Measurements from ENCODE around the gene UPF3A.
"Not testable (repeated sequence)": the region's sequence is repeated elsewhere in the genome, so short reads cannot be mapped to it uniquely, and the experiment has no call there.

UPF3A gene

DNA sequence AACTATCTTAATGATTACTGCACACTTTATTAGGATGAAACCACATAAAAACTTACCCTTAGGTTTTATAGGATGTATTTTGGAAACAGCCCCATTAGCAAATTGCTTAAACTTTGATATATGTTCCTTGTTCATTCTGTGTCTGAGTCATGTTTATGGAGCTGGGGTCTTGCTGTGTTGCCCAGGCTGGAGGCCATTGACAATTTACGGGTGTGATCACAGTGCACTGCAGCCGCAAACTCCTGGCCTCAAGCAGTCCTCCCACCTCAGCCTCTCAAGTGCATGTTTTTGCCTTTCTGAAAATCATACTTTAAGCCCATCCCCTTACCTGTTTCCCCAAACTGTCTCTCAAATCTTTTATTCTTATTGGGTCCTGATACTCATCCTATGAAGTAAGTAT is 27.7 kb downstream of the UPF3A start:
- no peak for DNase-seq

DNA sequence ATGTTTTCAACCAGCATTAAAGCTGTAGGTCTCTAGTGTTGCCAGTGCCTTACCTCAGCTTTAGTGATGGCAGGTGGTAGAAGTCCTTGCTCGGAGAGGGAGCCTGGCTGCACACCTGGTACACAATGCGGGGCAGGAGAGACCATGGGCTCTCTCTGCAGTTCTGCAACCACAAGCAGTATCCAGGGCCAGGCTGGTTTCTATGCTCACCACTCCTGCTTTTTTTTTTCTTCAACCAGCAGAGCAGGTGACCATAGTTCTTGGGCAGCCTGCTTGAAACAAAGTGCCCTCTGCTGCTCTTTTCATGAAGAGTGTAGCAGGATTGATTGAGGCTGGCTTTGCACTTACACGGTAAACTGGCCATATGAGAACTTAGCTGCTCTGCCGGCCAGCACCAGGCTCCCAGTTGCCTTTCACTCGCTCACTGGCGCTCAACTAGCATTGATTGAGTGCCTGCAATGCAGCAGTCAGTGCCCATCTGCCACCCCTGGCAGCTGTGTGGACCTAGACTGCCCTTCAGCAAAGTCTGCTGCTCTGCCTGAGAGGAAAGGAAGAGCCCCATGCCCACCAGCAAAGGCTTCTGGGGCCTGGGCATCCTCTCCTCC is 28.5 kb downstream of the UPF3A start:
- no peak for DNase-seq

DNA sequence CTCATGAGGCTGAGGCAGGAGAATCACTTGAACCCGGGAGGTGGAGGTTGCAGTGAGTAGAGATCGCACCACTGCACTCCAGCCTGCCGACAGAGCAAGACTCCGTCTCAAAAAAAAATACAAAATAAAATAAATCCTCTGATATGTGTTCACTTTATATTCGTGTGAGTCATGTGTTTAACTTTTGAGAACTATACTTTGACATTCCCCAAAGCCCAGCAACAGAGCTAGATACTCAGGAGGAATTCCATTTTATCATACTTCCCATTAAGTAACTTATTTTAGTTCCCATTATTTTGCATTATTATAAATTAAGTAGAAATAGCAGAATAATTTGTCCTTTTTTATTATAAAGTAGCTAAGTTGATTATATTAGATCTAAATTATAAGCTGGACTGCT is 29.6 kb downstream of the UPF3A start:
- peak; percentile 36 for DNase-seq

DNA sequence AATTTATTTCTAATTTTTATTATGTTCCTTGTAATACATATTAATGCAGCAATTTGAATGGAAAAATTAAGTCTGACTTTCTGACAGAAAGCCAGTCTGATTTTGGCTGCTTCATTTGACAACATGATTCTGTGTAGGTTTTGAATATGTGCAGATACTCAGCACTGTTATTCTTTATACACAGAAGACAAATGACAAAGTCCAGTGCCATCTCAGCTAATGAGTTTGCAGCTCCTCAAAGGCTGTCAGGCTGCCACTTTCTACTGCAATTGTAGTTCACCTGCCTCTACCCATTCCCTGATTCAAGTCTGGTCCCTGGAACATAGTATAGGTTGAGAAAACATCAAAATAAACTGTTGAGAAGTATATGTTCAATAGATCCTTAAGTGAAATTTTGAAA is 30.0 kb downstream of the UPF3A start:
- DNase-seq = no peak

DNA sequence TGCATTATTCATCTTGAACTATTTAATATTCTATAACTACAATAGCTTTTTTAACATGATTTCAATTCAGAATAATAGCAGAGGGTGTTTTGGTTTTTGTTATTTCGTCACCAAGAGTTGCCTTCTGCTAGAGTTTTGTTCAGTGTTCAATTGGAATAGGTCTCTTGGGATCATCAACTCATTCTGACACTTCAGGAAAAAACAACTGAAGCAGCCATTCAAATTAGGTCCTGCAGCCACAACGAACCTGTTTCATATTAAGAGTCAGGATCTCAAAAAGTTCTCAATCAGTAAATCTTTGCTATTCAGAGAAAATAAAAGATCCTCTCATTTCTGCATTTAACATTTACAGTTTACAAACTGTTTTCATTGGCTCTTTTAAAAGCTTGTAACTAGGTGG is 30.5 kb downstream of the UPF3A start:
- peak; percentile 32 for DNase-seq

DNA sequence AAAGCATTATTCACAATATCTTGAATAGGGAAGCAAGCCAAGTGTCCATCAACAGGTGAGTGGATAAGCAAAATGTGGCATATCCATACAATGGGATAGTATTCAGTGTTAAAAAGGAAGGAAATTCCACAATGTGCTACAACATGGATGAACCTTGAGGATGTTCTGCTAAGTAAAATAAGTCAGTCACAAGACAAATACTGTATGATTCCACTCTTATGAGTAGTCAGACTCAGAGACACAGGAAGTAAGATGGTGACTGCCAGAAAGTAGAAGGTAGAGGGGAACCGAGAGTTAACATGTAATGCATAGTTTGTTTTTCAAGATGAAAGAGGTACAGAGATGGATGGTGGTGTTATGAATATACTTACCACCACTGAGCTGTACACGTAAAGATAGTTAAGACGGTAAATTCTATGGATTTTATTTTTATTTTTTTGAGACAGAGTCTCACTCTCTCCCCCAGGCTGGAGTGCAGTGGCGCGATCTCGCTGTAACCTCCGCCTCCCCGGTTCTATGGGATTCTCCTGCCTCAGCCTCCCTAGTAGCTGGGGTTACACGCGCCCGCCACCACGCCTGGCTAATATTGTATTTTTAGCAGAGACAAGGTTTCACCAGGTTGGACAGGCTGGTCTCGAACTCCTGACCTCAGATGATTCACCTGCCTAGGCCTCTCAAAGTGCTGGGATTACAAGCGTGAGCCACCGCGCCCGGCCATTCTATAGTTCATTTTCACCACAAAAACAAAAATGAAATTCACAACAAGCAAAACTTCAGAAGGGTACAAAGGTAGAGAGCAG is 31.9 kb downstream of the UPF3A start:
- DNase-seq = peak; percentile 20

DNA sequence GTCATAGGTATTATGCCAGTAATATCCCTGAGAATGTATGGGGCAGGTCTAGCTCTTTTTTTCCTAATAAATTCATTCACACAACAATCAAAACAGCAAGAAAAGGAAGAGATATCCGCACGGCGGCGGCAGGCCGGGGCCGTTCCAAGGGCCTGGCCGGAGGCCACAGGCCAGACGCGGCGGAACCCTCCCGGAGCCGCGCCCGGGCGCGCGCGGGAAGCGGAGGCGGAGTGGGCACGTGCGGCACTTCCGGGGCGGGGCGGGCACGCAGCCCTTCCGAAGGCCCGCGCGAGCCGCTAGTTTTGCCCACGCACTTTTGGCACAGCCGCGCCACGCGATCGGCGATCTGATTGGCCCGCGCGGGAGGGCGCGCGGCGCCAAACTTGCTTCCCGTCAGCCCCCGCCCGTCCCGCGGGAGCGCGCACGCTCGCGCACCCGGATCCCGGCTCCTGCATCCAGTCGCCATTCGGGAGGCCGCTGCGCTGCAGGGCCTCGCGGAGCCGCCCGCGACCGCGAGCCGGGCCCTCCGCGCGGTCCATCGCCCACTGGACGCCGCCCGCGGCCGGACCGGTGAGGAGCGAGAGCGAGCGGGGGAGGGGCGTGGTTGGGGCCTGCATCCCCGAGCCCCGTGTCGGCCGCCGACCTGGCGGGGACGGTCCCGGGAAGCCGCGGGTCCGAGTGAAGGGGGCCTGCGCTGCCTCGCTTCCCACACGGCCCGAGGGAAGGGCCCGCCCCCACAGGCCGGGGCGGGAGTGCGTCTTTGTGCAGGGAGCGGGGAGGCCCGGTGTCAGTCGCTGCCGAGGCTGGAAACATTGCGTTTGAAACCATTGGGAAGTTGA is 32.9 kb downstream of the UPF3A start, which contains the start of gene CHAMP1:
CHAMP1 (plus strand) TSS at position 430 of the 839 bp plus-strand sequence. CDS start 9,340 bp downstream, outside the sequence.
- peak; percentile 97 for DNase-seq

DNA sequence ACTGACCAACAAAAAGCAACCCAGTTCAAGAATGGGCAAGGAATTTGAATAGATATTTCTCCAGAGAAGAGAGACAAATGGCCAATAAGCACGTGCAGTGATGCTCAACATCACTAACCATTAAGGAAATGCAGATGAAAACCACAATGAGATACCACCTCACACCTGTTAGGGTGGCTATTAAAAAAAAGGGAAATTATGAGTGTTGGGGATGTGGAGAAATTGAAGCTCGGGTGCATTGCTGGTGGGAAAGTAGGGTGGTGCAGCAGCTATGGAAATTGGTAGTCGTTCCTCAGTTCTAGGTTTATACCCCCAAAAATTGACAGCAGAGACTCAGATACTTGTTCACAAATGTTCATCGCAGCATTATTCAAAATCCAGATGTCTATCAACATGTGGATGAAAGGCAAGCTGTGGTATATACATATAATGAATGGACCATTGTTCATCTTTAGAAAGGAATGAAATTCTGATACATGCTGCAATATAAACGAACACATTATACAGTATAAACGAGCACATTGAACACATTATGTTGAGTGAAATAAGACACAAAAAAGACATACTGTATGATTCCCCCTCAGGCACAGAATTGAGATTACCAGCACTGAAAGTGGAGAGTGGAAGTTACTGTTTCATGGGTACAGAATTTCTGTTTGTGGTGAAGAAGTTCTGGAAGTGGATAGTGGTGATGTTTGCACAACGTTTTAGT is 33.8 kb downstream of the UPF3A start:
- DNase-seq = no peak

DNA sequence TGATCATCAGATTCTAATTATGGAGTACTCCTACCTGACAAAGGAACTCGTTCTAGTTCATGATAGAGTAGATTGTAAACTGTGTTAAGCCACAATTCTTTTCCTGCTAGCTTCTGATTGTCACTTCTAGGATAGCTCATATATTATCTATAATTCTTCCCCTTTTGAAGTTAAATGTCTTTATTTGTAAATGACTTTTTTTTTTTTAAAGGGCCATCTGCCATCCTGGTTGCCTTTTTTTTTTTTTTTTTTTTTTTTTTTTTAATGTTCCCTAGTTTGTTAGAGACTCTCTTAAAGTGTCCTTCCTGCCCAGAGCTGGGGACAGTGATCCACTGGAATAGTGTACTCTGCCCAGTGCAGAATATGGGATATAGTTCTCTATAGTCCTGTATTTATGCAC is 37.2 kb downstream of the UPF3A start:
- no peak for DNase-seq

DNA sequence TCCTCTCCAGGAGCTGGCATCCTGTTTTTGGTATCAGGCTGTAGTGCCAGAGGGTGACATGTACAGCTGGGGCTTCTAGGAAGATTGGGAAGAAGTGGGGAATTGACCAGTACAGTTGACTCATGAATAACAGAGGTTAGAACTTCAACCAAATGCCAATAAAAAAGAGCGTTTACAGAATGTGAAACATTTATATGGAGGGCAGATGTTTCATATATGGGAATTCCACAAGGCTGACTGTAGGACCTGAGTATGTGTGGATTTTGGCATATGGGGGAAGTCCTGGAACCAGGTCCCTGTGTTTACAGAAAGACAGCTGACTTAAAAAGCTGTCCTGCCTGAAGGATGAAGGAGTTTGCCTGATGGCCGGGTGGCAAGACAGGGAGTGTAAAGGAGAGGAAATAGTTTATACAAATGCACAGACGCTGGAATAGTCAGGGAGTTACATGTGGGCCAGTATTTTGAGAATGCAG is 38.1 kb downstream of the UPF3A start:
- DNase-seq = peak; percentile 94

DNA sequence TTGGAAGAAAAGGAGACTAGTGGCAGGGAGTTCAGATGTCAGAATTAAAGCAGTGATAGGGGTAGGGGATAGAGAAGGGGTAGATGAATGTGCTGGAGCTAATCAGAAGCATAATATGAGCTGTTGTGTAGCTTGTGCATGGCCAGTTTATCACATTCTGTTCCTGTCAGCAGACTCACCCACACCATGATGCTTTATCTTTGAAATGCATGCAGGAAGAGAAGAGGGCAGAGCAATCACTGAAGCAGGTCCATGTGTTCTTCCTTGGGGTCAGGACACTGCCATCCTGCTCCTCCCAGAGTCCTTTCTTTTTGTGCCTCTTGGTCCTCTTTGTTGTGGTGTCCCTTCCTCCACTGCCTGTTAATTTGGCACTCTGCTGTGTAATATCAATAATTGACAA is 38.7 kb downstream of the UPF3A start:
- no peak for DNase-seq

DNA sequence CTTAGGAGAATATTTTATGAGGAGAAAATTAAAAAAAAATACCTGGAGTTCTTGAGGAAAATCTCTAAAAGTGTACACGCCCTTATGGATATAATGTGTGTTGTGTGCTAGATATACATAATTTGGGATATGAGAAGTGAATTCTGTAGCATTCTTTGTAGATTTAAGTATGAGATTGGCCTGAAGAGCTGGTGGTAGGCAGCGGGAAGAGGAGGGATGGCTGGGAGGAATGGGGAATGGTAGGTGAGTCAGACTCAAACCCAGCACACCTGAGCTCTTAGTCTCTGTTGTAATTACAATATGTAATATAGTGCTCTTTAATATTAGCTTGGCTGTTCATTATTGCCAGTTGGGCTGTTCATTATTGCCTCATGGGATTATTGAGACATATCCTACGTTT is 39.9 kb downstream of the UPF3A start:
- no peak for DNase-seq

DNA sequence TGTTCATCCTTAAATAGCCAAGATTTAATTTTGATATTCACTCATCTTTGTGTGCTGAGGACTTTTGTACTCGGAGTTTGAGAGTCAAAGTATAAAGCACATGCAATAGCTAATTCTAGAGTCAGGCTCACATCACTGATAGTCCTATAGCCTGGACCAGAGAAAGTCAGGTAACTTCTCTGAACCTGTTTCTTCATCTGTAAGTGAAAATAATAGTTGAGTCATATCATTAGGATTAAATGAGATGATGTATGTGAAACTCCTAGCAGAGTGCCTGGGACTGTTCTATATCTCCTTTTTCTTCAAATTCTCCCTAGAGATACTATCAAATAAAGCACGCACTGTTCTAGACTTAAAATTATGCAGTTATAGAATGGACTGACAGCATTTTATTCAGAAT is 41.9 kb downstream of the UPF3A start:
- DNase-seq = no peak

DNA sequence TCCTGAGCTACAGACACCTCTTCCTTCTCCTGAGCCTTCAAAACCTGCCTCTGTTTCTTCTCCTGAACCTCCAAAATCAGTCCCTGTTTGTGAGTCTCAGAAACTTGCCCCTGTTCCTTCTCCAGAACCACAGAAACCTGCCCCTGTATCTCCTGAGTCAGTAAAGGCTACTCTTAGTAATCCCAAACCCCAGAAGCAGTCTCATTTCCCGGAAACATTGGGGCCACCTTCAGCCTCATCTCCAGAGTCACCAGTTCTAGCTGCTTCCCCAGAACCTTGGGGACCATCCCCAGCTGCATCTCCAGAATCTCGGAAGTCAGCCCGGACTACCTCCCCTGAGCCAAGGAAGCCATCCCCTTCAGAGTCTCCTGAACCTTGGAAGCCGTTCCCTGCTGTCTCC is 42.9 kb downstream of the UPF3A start:
- DNase-seq = no peak

DNA sequence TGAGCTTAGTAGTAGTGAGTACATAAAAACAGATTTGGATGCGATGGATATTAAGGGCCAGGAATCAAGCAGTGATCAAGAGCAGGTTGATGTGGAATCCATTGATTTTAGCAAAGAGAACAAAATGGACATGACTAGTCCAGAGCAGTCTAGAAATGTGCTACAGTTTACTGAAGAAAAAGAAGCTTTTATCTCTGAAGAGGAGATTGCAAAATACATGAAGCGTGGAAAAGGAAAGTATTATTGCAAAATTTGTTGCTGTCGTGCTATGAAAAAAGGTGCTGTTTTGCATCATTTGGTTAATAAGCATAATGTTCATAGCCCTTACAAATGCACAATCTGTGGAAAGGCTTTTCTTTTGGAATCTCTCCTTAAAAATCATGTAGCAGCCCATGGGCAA is 44.3 kb downstream of the UPF3A start:
- DNase-seq = no peak

DNA sequence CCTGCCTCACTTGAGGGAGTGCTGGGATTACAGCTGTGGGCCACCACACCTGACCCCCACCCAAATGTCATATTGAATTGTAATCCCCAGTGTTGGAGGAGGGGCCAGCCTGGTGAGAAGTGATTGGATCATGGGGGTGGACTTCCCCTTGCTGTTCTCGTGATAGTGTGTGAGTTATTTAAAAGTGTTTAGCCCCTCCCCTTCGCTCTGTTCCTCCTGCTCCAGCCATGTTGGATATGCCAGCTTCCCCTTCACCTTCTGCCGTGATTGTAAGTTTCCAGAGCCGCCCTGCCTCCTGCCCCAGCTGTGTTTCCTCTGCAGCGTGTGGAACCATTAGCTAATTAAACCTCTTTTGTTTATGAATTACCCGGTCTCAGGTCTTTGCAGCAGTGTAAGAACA is 46.6 kb downstream of the UPF3A start:
- DNase-seq = no peak

DNA sequence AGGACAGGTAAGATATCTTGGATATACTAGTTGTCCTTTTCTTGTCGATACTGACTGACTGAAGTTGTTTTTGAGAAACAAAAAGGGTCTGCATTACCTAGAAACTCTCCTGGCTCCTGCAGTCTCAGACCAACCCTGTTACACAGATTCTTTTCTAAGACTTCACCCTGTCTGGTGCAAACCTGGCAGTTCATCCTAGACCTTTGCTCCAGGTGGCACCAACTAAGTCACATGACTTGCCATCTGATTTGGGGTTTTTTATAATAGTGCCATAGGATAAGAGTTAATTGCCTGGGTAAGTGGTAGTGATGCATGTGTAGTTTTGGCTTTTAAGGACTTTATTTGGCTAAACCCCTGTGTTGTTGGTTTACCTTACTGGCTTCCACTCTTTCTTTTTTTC is 47.2 kb downstream of the UPF3A start:
- DNase-seq = no peak

DNA sequence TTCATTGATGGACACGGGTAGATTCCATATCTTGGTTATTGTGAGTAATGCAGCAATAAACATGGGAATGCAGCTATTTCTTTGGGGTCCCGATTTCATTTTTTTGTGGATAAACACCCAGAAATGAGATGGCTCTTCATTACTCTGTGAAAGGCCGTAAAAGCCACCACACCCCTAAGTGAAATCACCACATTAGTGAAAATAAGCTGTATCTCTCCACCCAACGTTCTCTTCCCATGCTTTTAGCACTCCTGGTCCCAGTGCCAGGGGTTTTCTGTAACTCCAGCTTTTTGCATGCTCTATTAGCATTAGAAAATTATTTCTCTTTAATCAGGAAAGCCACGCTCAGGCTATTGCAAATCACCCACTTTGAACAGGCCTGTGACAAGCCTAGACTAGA is 48.7 kb downstream of the UPF3A start:
- DNase-seq = no peak

DNA sequence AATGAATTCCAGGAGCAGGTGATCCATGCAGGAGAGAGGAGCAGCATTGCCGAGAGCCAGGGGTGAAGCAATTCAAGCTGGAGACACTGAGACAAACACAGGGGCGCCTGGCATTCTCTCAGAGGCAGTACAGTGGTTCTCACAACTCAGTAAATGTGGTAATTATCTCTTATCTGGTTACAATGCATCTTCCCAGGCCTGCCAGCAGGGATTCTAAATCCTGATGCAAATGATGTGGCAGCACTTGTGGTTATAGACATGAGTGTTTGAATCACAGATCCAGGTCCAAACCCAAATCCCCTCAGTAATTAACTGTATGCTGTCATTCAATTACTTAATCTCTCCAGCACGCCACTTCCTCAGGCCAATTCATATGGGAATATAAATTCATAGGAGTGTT is 52.5 kb downstream of the UPF3A start:
- DNase-seq = not testable (repeated sequence)

DNA sequence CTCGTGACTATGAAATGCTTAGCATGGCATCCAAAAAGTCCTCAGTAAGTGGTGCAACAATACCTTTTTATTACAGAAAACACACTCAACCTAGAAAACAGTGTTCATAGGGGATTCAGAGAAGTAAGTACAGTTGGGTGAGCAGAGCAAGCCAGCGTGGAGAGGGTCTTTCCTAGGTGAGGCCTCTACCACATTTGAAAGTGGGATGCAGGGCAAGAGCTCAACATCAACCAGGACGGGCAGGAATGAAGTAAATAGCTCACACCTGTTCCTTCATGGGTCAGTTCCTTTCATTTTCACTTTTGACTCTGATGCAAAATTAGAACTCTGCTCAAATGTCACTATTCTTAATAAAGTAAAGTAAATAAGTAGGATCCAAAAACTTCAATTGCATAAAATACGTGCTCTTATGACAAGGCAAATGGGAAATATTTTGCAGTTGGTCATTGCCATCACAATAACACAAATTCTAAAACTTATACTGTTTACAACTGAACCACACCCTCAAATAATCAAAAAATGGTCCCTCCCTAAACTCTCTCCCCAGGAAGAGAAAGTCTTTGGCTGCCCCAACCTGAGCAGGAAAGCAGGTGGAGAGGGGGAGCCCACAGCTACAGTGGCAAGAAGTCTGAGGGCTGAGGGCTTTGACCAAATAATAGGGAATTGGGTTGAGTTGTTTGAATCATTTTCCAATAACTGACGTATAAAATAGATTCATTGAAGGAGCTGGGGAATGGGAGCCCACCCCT is 53.1 kb downstream of the UPF3A start:
- DNase-seq = no peak

DNA sequence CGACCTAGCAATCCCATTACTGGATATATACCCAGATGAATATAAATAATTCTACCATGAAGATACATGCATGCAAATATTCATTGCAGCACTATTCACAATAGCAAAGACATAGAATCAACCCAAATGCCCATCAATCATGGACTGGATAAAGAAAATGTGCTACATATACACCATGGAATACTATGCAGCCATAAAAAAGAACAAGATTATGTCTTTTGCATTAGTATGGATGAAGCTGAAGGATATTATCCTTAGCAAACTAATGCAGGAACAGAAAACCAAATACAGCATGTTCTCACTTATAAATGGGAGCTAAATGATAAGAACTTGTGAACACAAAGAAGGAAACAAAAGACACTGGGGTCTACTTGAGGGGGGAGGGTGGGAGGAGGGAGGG is 55.1 kb downstream of the UPF3A start:
- DNase-seq = not testable (repeated sequence)

DNA sequence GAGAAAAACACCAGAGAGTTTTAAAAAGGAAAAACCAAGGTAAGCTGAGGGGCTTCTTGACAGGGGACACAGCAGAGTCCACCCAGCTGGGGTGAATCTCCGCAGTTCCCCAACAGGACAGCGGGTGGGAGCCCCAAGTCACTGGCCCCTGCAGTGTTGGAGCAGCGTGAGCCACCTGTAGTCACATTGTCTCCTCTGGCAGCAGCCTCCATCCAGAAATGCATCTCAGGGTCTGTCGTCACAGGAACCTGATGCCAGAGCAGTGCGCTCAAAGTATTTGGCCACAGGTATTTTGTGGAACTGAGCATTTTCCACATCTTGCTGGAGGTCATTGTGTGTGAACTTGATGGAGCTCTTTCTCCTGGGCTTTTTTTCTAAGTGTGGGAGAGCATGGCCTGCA is 57.6 kb downstream of the UPF3A start:
- DNase-seq = no peak

Data from fibroblast of skin of abdomen (primary cell).